Endothelial cell of umbilical vein (primary cell): ENCODE results near the gene DUSP14. TPM values are rescaled to one million over a fixed set of nuclear protein-coding genes. Genes with fewer than 3 reads are reported as not detected.

ENCODE experiments used
- BruUV-seq: library from RNA; stranded (reverse); fragments of 400-500 nt; replicated peaks from 2 replicates; lab custom pipeline; 2021; lab: Mats Ljungman, UMichigan
- CTCF ChIA-PET: fragments of 300-600, 350-600 bp; sonication (Branson Sonifier 250); formaldehyde crosslinking; loops from one replicate; lab custom pipeline; 2021; ENCODE audit warnings: antibody characterized with exemption, inconsistent platforms; lab: Charles Lee
- POLR2A ChIA-PET: fragments of 300-600, 350-600 bp; sonication (Branson Sonifier 250); formaldehyde crosslinking; loops from one replicate; lab custom pipeline; 2021; ENCODE audit warnings: antibody characterized with exemption, inconsistent platforms; lab: Charles Lee
- DNase-seq: peaks from one replicate; pipeline ENCODE4 v3.0.0-alpha.2; 2011; ENCODE audit warnings: low read depth, low spot score
- FAIRE-seq: peaks from 2 replicates; lab custom pipeline; 2011; peaks lifted over from hg19 to GRCh38; lab: Jason Lieb, UNC
- H2AFZ ChIP-seq: 2 replicates; pipeline ENCODE4 v1.6.0; 2012; ENCODE audit warnings: low read depth, low read length, control low read depth, inconsistent platforms
- H3K27ac ChIP-seq: 2 replicates; pipeline ENCODE4 v1.5.1; 2011; ENCODE audit warnings: low read depth, mild to moderate bottlenecking, control low read depth, low read length, moderate library complexity; ENCODE audit not compliant: insufficient read depth
- H3K27me3 ChIP-seq, 2 experiments: 2 replicates each; pipeline versions ENCODE4 v1.6.0 to v1.6.1; 2011; ENCODE audit warnings: low read length in 2 of 2, mixed read lengths in 1 of 2; ENCODE audit not compliant: control insufficient read depth in 2 of 2, insufficient read depth in 2 of 2
- H3K36me3 ChIP-seq, 2 experiments: 2 replicates in 1 of 2; 3 replicates in 1 of 2; pipeline ENCODE4 v1.5.1; 2011; ENCODE audit warnings: low read length in 2 of 2, mild to moderate bottlenecking in 1 of 2, moderate library complexity in 1 of 2; ENCODE audit not compliant: control insufficient read depth in 2 of 2, insufficient read depth in 2 of 2; ENCODE audit errors: extremely low read depth in 1 of 2
- H3K4me1 ChIP-seq: 3 replicates; pipeline ENCODE4 v1.5.1; 2011; ENCODE audit warnings: mild to moderate bottlenecking, low read length; ENCODE audit not compliant: control insufficient read depth, insufficient read depth; ENCODE audit errors: extremely low read depth
- H3K4me2 ChIP-seq: 2 replicates; pipeline ENCODE4 v1.6.1; 2011; ENCODE audit warnings: low read length, control low read depth, mixed read lengths; ENCODE audit not compliant: insufficient read depth
- H3K4me3 ChIP-seq, 3 experiments: fragments of 200-600 bp in 1 of 3; sonication (generic), shearing (Covaris generic) in 1 of 3; replicated peaks in 1 of 3; 2 replicates each; pipeline ENCODE4 v1.5.1; 2011 to 2016; ENCODE audit warnings: control low read depth in 3 of 3, low read length in 3 of 3, mild to moderate bottlenecking in 2 of 3, inconsistent platforms in 1 of 3, low read depth in 1 of 3, moderate library complexity in 1 of 3; ENCODE audit not compliant: insufficient read depth in 1 of 3
- H3K79me2 ChIP-seq: 2 replicates; pipeline ENCODE4 v1.6.0; 2012; ENCODE audit warnings: low read length, inconsistent platforms; ENCODE audit not compliant: control insufficient read depth, insufficient read depth
- H3K9ac ChIP-seq: replicated peaks from 2 replicates; pipeline ENCODE3; 2011; ENCODE audit warnings: low read length, control low read depth; ENCODE audit not compliant: insufficient read depth; ENCODE audit errors: extremely low read depth
- H3K9me1 ChIP-seq: replicated peaks from 3 replicates; pipeline ENCODE4 v1.6.0; 2011; ENCODE audit warnings: mild to moderate bottlenecking, low read length; ENCODE audit not compliant: control insufficient read depth, insufficient read depth; ENCODE audit errors: extremely low read depth
- H3K9me3 ChIP-seq: replicated peaks from 2 replicates; pipeline ENCODE4 v1.5.1; 2012; ENCODE audit warnings: low read length, inconsistent platforms; ENCODE audit not compliant: control insufficient read depth, insufficient read depth
- H4K20me1 ChIP-seq: replicated peaks from 2 replicates; pipeline ENCODE3; 2011; ENCODE audit warnings: mild to moderate bottlenecking, low read length; ENCODE audit not compliant: control insufficient read depth, insufficient read depth; ENCODE audit errors: extremely low read depth
- EZH2 ChIP-seq: IDR thresholded peaks from 2 replicates; pipeline ENCODE4 v1.6.1; 2012; ENCODE audit warnings: borderline replicate concordance, low read depth, mild to moderate bottlenecking, moderate library complexity, low read length, inconsistent platforms; ENCODE audit not compliant: severe bottlenecking
- FOS ChIP-seq: IDR thresholded peaks from 2 replicates; pipeline ENCODE4 v1.6.1; 2011; ENCODE audit warnings: mild to moderate bottlenecking, low read length, moderate library complexity, borderline replicate concordance; ENCODE audit not compliant: insufficient read depth
- GATA2 ChIP-seq: IDR thresholded peaks from 2 replicates; pipeline ENCODE4 v1.7.0; 2011; ENCODE audit warnings: low read depth, mild to moderate bottlenecking, moderate library complexity, mixed read lengths, low read length; ENCODE audit not compliant: insufficient read length, insufficient read depth
- JUN ChIP-seq: IDR thresholded peaks from 2 replicates; pipeline ENCODE4 v1.6.1; 2011; ENCODE audit warnings: borderline replicate concordance, low read depth; ENCODE audit not compliant: insufficient read length, insufficient read depth
- MYC ChIP-seq: IDR thresholded peaks from one replicate; pipeline ENCODE4 v1.6.1; 2011; ENCODE audit warnings: mild to moderate bottlenecking, low read depth, low read length
- POLR2A ChIP-seq: IDR thresholded peaks from 2 replicates; pipeline ENCODE4 v1.6.1; 2012; ENCODE audit warnings: low read depth, mild to moderate bottlenecking, control low read depth, low read length
- POLR2AphosphoS5 ChIP-seq: IDR thresholded peaks from 2 replicates; pipeline ENCODE4 v1.6.1; 2012; ENCODE audit warnings: low read depth, mild to moderate bottlenecking, control low read depth, low read length, moderate library complexity; ENCODE audit not compliant: insufficient read depth
- dilution Hi-C: fragments of 300-500 bp; cut with MboI; formaldehyde crosslinking; loops from one replicate; pipeline ENCODE4 v1.15.0; 2019; ENCODE audit warnings: low sequenced_read_pairs; ENCODE audit not compliant: extremely low pct_ligation_motif_present
- intact Hi-C: fragments of 100-400 bp; cut with micrococcal nuclease; formaldehyde crosslinking; loops from one replicate; pipeline ENCODE4 v1.10.0; 2022
- polyA plus RNA-seq, 4 experiments: library from polyadenylated mRNA; depleted of rRNA in 3 of 4; stranded (reverse) in 3 of 4; unstranded in 1 of 4; fragments of >200 nt; gene quantifications; 2 replicates each; pipeline versions ENCODE4 v1.2.1 to v1.2.3, GENCODE V29; 2011 to 2012; ENCODE audit warnings: missing spikeins in 1 of 4
- total RNA-seq: library from RNA; stranded (reverse); gene quantifications from 2 replicates; pipeline ENCODE4 v1.2.3, GENCODE V29; 2021
- TF ChIP-seq, protein P1 (sequence below), 2 donors: IDR thresholded peaks; 1 replicate in 1 of 2; 2 replicates in 1 of 2; pipeline ENCODE4 v1.5.1; 2011; ENCODE audit warnings: low read length in 2 of 2, mild to moderate bottlenecking in 2 of 2, moderate library complexity in 2 of 2, control low read depth in 1 of 2, inconsistent platforms in 1 of 2, low read depth in 1 of 2; ENCODE audit not compliant: insufficient read depth in 1 of 2; ENCODE audit errors: extremely low read depth in 1 of 2
- TF ChIP-seq, protein P2 (sequence below): IDR thresholded peaks from 2 replicates; pipeline ENCODE4 v1.6.1; 2011; ENCODE audit not compliant: insufficient read depth, insufficient read length

Gene DUSP14
- total and polyA plus RNA-seq, 2 donors (not counting 3 experiments of a cell fraction or from before 2014, with no cell fraction given), result 36.4 to 62.5 TPM

DNA sequence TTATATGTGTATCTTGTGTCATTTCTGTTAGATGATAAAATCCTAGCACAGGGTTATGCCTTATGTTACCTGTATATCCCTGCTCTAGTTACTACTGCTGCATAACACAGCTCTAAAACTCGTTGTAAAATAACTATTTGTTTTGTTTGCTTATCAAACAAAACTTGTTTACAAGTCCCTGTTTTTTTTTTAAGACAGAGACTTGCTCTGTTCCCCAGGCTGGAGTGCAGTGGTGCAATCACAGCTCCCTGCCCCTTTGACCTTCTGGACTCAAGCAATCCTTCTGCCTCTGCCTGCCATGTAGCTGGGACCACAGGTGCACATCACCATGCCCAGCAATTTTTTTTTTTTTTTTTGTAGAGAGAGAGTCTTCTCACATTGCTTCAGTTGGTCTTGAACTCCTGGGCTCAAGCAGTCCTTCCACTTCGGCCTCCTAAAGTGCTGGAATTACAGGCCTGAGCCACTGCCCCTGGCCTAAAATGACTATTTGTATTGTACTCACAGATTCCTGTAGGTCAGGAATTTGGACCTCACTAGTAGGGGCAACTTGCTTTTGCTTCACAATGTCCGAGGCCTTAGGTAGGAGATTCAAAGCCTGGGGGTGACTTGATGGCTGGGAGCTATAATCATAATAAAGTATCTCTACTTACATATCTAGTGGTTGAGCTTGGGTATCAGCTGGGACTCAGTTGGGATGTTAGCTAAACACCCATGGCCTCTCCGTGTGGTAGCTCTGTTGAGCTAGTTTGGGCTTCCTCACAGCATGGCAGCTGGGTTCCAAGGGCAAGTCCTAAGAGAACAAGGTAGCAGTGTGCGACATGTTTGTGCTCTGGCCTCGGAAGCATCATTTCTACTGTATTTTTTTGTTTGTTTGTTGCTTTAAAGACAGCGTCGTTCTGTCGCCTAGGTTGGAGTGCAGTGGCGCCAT, 12.6 kb downstream of the DUSP14 start:
- no peaks in the 10 kb centered on the region for H3K4me1 ChIP-seq
- H3K27me3 ChIP-seq, result no peaks in the 10 kb centered on the region
- TF ChIP-seq POLR2AphosphoS5 (no peak), GATA2 (no peak), EZH2 (no peak), FOS (no peak), MYC (no peak), POLR2A (no peak), JUN (no peak)
- TF ChIP-seq, protein P1, sequence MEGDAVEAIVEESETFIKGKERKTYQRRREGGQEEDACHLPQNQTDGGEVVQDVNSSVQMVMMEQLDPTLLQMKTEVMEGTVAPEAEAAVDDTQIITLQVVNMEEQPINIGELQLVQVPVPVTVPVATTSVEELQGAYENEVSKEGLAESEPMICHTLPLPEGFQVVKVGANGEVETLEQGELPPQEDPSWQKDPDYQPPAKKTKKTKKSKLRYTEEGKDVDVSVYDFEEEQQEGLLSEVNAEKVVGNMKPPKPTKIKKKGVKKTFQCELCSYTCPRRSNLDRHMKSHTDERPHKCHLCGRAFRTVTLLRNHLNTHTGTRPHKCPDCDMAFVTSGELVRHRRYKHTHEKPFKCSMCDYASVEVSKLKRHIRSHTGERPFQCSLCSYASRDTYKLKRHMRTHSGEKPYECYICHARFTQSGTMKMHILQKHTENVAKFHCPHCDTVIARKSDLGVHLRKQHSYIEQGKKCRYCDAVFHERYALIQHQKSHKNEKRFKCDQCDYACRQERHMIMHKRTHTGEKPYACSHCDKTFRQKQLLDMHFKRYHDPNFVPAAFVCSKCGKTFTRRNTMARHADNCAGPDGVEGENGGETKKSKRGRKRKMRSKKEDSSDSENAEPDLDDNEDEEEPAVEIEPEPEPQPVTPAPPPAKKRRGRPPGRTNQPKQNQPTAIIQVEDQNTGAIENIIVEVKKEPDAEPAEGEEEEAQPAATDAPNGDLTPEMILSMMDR (IDR thresholded peaks at IDR 0.05; ENCODE audit: extremely low read depth in 1 of 2, insufficient read depth in 1 of 2, low read depth in 1 of 2, low read length in 2 of 2), result no peak
- TF ChIP-seq, protein P2, sequence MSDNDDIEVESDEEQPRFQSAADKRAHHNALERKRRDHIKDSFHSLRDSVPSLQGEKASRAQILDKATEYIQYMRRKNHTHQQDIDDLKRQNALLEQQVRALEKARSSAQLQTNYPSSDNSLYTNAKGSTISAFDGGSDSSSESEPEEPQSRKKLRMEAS, result no peak
- no peak overlapping the region for H3K4me3 ChIP-seq
- peaks cover 88% of the 10 kb centered on the region for H3K79me2 ChIP-seq
- intact Hi-C loops (no loop called here), dilution Hi-C loops (no loop called here)
- H4K20me1 ChIP-seq, result no peaks in the 10 kb centered on the region
- H3K4me2 ChIP-seq, result no peak overlapping the region
- H3K36me3 ChIP-seq, result peaks cover 0 to 1% of the 10 kb centered on the region in 2 experiments
- H2AFZ ChIP-seq, result no peak overlapping the region
- FAIRE-seq, result no peak
- H3K9me3 ChIP-seq, result no peaks in the 10 kb centered on the region
- no peak overlapping the region for H3K27ac ChIP-seq
- no peak overlapping the region for H3K9ac ChIP-seq
- H3K9me1 ChIP-seq, result no peaks in the 10 kb centered on the region
- no peak for DNase-seq
- BruUV-seq, result no TSS peak
- CTCF ChIA-PET, result interaction anchor here (0.6 to 2.0 kb wide), 4 partner anchors 13 to 129 kb away, joined by 3 to 4 read pairs (median 4); no protein-coding TSS in a partner anchor
- POLR2A ChIA-PET, result no interaction called here
